GM12892 (cell line): ENCODE data around the gene FAHD1.

ENCODE experiments used
- POLR2A ChIP-seq: IDR thresholded peaks from 2 replicates; pipeline ENCODE4 v1.6.1; 2011; ENCODE audit warnings: low read depth, low read length, control low read depth
- TAF1 ChIP-seq: IDR thresholded peaks from 2 replicates; pipeline ENCODE4 v1.6.1; 2011; ENCODE audit warnings: low read depth, mild to moderate bottlenecking, control low read depth, low read length, borderline replicate concordance

DNA sequence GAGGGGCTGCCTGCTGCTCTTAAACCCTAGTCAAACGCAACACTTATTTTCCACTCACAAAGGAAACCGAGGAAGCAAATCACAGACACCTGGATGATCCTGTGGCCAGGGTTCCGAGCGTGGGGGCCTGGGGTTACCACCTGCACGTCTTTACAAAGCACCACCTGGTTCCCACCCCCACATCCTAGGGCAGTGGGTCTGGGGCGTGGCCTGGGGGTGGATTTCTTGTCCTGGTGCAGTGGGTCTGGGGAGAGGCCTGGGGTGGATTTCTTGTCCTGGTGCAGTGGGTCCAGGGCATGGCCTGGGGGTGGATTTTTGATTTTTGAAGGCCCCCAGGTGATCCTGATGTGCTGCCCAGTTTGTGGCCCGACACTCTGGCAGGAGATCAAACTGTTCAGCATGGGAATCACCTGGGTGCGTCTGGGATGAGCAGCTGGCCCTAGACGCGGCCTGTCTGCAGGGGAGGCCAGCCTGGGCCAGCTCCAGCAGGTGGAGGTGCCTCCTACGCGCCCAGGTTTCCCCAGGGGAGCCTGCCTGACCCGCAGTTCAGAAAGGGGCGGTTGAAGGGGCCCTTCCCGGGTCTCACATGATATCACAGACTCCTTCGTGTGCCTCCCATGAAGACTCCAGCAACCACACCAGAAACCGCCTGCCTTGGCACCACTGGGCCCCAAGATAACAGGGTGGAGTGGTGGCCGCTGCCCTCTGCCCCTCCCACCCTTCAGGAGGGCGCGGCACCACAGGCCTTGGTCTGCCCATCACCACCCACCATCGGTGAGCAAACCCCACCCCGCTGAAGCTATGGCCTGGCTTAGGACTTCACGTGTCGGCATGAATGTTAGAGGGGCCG lies 6.7 kb upstream of the FAHD1 start:
- no peak for TF ChIP-seq TAF1
- TF ChIP-seq POLR2A, result no peak
